Endometrial microvascular endothelial cells (primary cell): ENCODE measurements around the gene PDYN. TPM values are rescaled to one million over a fixed set of nuclear protein-coding genes. Genes with fewer than 3 reads are reported as not detected.
"Not testable (repeated sequence)": the region's sequence is repeated elsewhere in the genome, so short reads cannot be mapped to it uniquely, and the experiment has no call there.

Experiments
- in situ Hi-C: cut with HindIII; loops from 2 replicates; pipeline ENCODE4 v1.10.0; 2017; ENCODE audit warnings: low sequenced_read_pairs, low pct_unique_long_range_greater_than_20kb; ENCODE audit errors: inconsistent ontology term
- total RNA-seq: library from RNA; depleted of rRNA; stranded (reverse); fragments of >200 nt; gene quantifications from one replicate; pipeline ENCODE4 v1.2.3, GENCODE V29; 2015; ENCODE audit errors: inconsistent ontology term

PDYN gene
- not detected for total RNA-seq

DNA sequence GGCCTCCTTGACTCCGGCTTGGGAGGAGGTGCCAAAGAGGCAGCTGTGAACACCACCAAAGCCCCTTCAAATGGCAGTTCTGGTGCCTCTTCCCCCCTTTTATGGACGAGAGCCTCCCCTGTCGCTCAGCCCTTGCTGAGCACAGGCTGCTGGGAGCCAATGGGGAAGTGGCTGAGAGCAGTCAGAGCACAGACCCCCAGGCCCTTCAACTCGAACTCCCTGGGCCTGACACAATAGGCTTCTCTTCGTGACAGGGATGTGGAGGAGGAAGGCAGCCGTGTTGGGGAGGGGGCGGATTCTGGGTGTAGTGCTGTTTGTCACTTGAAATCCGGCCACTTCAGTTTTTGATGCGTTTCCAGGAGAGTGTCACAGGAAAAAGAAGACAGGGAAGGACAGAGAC, at the start of gene PDYN:
Gene PDYN, minus strand, starts transcription at position 73 of the 400 bp plus-strand sequence. CDS start 10,974 bp downstream, outside the sequence.
- in situ Hi-C loops: no loop called here

DNA sequence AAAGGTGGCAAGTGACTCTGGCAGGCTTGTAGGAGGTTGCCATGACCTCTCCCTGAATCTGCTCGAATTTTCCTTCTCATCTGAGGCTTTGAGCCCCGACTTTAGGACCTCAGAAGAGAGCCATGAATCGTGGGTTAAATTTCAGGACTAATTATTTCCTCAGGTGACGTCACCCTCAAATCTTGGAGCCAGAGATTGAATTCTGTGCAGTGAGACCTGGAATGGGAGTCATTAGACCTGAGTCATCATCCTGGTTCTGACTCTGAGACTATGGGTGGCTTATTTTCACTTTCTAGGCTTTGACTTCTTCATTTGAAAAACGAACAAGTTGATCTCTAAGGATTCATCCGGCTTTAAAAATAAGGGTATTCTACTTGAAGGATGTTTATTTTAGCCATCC, 48.5 kb upstream of the PDYN start:
- in situ Hi-C loops: no loop called here

DNA sequence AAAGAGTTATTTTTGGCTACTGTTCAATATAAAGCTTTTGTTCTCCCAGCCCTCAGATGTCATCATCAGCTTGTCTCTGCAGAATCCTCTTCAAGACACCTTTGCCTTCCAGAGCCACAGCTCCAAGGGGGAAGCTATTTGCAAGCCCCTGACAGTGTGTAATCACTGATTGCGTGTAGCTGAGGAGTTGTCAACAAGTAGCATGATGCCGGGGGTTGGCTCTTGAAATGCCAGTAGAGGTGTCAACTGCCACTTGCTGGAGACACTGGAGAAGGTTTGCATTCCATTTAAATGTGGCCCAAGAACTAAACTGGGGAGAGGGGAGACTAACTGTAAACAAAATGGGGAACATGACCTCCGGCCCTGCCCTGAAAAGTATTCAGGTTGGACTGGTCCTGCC, 44.3 kb upstream of the PDYN start:
- in situ Hi-C loops: no loop called here

DNA sequence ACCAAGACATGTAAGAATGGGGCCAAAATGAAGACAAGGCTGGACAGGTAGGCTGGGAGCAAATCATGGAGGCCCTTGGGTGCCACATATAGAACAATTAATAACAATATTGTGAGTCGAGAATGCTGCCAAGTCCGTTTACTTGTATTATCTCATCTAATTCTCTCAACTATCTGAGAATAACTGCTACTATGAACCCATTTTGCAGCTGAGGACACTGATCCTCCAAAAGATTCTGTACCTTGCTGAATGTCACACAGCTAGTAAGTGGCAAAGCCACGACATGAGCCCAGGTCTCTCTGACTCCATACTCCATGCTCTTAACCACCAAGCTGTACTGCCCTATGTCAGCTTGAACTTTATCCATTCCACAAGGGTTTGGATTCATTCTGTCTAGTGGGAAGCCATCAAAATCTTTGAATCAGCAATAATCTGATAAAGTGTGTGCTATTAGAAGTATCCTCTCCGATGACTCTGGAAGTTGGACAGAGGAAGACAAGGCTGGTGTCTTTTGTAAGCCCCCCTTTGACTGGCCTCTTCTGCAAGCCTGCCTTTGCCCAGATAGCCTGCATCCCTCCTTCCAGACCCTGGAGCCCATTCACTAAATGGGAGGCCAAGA, 43.5 kb upstream of the PDYN start:
- in situ Hi-C loops: no loop called here

DNA sequence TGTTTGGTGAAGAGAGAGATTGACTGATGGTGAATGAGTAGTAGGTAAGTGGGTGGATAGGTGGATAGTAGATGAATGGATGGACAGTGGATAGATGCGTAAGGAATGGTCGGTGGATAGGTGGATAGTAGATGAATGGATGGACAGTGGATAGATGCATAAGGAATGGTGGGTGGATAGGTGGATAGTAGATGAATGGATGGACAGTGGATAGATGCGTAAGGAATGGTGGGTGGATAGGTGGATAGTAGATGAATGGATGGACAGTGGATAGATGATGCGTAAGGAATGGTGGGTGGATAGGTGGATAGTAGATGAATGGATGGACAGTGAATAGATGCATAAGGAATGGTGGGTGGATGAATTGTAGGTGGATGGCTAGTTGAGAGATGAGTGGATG, 42.5 kb upstream of the PDYN start:
- in situ Hi-C loops: not testable (repeated sequence)

DNA sequence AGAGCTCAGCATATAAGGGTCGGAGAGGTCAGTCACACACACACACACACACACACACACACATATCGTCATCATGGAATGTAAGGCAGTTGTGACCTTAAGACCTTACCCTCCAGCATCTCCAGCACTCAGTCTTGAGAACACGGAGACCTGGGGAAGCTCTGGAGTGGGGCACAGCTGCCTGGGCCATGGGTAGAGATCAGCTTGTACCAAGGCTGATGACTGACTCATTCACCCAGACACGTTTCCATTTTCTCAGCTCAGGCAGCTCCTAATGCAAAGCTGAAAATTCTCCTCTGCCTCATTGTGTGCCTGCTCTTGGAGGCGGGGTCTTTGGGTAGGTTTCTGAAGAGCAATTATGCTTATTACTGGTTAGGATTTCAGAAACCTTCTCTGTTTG, 38.3 kb upstream of the PDYN start:
- in situ Hi-C loops: no loop called here

DNA sequence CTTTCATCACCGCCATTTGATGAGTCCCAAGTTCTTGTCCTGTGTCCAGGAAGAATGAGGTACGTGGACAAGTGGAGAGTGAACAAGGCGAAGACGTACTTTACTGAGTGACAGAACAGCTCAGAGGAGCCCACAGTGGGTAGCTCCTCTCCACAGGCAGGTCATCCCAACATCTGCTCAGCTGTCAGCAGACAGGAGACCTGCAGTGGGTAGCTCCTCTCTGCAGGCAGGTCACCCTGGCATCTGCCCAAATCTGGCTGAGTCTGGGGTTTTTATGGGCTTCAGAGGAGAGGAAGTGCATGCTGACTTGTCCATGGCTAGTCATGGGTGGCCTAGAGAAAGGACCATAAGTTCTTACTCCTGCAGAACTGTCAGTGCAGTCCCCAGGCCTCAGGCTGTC, 32.7 kb upstream of the PDYN start:
- in situ Hi-C loops: no loop called here

DNA sequence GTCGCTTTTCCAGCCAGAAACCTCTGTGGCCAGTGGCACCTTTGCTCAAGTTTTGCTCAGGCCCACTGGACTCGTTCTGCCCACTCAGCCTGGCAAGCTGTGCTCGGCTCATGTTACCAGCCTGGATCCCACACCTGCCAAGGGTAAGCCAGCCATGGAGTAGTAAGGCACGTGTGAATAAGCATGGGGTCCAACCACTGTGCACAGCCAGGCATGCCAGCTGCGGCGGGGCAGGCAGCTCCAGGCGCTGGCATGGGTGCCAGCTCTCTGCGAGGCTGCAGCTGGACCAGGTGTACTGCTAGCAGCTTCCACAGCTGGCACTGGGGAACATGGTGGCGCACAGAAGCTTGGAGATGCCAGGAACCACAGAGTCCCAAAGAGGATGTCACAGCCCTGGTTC, 32.1 kb upstream of the PDYN start:
- in situ Hi-C loops: no loop called here

DNA sequence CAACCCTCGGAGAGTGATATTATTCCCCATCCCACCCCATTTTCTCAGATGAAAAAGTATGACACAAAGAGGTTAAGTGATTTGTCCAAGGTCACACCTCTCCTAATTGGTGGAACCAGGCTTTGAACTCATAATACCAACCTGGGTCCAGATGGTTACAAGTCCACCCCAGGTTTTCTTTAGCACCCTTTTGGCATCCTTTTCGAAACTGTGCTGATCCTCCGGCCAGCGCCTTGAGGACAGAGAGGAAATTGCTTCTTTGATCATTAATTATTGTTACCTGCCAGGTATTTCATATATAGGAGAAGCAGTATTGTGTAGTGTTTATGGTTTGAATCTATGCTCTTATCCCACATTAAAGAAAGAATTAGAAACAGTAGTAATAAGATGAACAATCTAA, 29.3 kb upstream of the PDYN start:
- in situ Hi-C loops: no loop called here

DNA sequence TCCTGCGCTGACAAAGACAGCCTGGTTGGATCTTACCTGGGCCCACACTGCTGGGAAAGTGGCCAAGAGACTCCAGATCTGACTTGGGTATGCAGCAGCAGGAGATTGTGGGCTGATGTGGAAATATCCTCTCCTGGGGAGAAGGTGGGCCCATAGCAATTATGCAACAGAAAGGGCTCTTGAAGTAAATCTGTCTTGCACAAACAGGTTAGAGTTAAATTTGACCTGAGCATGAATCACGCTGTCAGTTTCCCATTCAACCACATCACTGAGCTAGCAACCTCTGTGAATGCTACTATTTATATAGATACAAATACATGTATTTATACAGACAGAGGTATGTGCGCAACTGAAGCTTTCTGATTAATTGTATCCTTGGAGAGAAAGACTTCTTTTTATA, 28.3 kb upstream of the PDYN start:
- in situ Hi-C loops: no loop called here

DNA sequence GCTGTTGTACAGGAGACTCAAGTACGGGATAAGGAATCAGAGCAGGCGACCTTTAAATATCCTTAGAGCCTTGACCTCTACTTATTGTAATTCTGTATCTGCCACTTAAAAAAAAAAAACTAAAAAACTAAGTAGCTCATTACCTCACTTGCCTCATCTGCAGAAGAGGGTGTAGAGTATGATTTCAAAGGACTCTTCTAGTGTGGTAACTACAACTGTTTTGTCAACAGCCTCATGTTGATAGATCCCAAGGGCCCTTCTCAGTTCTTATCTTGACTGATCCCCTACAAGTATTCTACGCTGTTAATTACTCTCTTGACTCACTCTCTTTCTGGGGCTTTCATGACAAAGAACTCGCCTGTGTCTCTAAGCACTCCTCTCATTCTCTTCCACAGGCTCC, 16.7 kb upstream of the PDYN start:
- in situ Hi-C loops: no loop called here

DNA sequence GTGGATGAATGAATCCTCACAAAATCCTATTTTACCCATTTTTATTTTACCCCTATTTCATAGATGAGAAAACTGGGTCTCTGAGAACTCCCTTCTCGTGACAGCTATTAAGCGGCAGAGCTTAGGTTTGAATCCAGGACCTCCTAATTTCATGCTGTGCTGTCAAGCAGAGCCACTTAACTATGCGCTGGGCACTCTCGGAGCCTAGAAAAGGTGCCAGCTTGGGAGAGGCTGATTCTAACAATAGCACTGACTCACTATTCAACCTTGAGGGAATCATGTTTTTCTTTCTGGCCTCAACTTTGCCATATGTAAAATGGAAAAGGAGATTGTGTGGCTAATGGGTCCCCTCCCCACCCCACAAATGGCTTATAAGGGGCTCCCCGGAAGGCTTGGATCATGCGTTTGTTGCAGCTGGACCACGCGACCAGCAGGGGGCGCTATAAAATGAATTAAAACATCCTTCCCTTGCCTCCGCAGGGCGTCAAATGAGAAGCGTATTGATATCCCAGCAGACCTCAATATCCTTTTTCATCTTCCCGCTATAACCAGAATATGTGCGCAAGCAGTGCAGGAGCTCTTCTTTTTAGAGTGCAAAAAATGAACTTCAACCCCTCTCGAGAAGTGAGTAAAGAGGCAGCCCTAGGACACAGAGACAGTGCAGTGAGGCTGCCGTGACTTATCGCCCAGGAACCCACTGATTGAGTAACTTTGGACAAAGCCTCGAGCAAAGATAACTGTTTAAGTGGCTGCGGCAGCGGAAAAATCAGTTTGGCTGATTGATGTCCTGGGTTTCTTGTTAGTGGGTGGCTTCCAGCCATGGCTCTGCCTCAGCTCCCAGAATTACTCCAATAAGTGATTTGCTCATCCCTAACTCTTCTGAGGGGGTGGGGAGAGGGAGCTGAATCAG, 12.8 kb upstream of the PDYN start:
- in situ Hi-C loops: no loop called here

DNA sequence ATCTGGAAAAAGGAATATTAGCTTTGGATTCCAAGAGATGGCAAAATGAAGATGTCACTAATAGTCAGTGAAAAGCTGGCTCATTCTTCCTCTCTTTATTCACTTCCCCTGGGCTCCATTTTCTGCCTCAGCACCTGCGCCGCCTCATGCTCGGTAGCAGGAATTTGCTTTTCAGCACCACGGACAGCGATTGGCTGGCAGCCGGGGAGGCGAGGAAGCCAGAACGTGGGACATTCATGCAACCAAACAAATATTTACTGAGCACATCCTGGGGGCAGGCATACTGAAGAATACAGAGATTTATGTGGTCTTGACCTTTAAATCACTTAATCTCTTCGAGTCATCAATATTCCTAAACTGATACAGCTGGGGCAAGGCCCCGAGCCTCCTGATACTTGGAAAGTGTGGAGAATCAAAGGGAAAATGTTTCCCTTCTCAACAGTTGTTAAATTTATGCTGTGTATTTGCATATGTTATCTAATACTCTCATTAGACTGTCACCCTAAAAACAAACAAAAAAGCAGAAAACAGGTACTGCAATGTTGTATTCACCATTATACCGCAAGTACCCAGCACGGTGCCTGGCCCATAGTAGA, 12.1 kb upstream of the PDYN start:
- in situ Hi-C loops: no loop called here

DNA sequence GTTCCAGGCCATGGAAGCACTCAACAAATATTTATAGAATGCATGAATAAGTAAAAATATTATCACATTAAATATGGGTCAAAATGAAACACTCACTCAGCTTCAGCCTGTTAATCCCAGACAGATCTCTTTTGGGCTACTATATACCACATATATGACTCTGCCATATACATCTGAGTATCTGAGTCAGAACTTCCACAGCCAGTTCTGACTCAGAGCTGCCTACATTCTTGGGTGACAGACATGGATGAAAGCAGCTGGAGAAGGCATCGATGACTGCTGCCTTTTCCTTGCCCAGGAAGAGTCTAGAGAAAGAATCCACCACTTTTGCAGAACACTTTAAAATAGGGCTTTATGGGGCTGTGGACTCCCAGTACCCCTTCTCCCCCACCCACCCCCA, 11.5 kb upstream of the PDYN start:
- in situ Hi-C loops: no loop called here

DNA sequence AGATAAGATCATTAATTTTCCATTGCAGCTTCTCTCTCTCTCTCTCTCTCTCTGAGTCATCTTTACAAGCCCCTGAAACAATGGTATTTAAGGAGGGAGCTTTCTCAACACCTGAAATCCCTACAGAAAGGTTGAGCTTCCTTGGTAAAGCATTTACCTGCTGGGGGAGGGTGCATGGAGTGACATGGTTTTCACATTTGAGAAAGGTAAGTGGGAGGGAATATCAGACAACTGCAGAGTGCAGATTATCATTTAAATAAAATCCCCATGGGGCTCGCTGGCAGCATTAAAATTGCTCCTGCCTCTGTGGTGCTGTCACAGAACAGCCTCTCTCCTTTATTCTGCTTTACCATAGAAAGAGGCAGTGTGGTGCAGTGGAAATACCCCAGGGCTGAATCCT, 10.3 kb upstream of the PDYN start:
- in situ Hi-C loops: no loop called here

DNA sequence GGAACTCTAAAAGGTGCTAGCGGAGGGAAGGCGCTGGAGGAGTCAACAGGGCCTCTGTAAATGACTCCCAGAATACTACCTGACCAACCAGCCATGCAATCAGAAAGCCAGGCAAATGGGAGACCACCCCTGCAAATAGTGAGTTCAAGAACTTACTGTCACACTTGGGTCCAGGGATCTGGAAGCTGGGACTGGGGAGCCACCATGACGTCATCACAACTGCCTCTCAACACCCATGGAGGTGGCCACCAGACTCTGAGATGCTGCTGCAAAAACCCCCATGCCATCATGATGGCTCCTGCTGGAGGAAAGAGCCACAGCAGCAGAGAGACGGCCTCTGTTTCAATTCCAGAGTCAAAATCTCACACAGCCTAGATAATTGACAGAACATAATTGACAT, 8.5 kb upstream of the PDYN start:
- in situ Hi-C loops: no loop called here

DNA sequence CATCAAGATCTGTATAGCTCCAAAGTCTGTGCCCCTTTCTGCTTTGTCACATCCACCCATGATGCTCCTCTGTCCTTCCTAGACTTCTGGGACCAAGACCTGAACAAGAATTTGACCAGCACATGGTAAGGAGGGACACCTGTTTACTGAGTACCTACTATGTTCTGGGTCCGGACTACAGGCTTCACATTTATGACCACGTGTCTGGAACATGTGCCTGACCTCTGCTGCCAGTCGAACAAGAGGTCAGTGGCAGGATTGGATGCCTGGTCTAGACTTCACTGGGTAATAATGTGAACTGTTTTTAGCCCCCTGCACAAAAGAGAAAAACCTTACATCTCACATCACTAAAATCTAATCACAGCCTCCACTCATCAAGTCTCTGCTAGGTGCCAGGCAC, 7.3 kb upstream of the PDYN start:
- in situ Hi-C loops: no loop called here

DNA sequence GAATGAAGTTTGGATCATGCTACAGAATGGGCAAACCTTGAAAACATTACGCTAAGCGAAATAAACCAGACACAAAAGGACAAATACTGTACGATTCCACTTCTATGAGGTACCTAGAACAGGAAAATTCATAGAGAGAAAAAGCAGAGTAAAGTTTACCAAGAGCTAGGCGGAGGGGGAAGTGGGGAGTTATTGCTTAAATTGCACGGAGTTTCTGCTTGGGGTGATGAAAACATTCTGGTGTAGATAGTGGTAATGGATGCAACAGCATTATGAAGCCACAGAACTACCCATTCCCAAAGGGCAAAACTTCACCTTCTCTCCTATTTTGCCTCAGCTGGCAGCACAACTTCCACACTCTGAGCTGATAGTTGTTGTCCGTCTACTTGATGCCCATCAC, 6.4 kb upstream of the PDYN start:
- in situ Hi-C loops: no loop called here

DNA sequence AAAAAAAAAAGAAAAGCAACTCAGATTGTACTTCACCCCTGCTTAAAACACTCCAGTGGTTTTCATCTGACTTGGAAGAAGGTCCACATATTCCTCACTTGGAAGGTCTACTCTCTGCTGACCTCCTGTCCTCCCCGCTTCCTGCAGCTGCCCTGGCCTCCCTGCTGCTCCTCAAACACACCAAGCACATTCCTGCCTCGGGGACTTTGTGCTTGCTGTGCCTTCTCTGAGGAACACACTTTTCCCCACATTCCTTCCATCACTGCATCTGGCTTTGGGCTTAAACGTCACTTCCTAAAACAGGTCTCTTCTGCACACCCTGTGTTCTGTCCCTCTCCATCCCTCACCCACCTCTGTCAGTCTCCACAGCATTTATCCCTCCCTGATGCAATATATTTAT, 4.9 kb upstream of the PDYN start:
- in situ Hi-C loops: no loop called here

DNA sequence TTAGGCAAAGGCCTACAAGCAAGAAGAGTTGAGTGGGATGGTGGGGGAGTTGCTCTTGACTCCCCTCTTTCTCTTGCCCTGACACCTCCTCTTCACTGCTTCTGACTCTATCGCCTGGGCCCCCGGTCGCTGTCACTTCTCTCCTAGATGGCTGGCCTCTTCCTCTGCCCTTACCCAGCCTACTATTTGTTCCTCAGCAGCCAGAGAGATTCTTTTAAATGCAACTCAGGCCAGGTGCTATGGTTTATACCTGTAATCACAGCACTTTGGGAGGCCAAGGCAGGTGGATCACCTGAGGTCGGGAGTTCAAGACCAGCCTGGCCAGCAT, 4.3 kb upstream of the PDYN start:
- in situ Hi-C loops: no loop called here
